ENCODE results near the gene SPDYC. TPM values are rescaled to one million over a fixed set of nuclear protein-coding genes. Genes with fewer than 3 reads are reported as not detected.

SPDYC gene
- total and polyA plus RNA-seq, 9 of the 15 experiments (the other 6 are each of a cell fraction or from before 2014, with no cell fraction given) = 4.4 to 18.8 (median 9.2) TPM

DNA sequence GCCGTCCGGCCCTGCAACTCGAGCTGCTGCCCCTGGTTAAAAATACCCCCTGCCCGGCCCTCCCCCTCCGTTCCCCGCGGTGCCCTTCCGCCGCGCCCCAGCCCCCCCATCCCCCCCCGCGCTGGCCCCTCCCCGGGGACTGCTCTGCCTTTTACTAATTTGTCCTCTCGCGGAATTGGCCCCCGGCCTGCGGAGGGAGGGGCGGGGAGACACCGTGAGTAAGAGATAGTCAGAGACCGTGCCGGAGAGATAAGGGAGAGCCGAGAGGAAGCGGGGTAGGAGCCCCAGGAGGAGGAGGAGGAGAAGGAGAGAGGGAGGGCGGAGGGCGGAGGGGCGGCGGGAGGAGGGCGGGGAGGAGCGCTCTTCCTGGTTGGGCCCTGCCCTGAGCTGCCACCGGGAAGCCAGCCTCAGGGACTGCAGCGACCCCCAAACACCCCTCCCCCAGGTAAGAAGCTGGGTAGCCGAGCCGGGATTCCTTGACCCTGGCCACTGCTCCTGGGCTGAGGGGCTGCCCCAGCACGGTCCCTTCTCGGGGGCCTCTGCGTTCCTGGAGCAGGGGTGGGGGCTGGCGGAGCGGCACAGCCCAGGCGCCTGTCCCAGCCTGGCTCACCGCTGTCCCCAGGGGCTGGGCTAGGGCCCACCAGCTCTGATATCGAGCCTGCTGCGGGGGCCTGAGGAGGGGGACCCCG is 11.7 kb downstream of the SPDYC start, which contains the start of gene CAPN1 (continued):
- TF ChIP-seq, protein P1, sequence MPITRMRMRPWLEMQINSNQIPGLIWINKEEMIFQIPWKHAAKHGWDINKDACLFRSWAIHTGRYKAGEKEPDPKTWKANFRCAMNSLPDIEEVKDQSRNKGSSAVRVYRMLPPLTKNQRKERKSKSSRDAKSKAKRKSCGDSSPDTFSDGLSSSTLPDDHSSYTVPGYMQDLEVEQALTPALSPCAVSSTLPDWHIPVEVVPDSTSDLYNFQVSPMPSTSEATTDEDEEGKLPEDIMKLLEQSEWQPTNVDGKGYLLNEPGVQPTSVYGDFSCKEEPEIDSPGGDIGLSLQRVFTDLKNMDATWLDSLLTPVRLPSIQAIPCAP (CRISPR knock-in tag; IDR thresholded peaks at IDR 0.05; ENCODE audit: borderline replicate concordance) = no peak
- TF ChIP-seq TBP (optimal IDR thresholded peaks at IDR 0.05; ENCODE audit: low read depth, low read length) = peak; percentile 17
- TF ChIP-seq POLR2B (IDR thresholded peaks at IDR 0.05; ENCODE audit: low read depth, partially characterized antibody) = no peak
- TF ChIP-seq SMARCB1 (IDR thresholded peaks at IDR 0.05; ENCODE audit: insufficient read length, low read depth) = no peak
- TF ChIP-seq EP400 (IDR thresholded peaks at IDR 0.05) = peak; percentile 25; the same call in 1 of the 2 replicates
- TF ChIP-seq KLF1 (tag; IDR thresholded peaks at IDR 0.05) = no peak
- no peak for TF ChIP-seq RBM15 (IDR thresholded peaks at IDR 0.05; ENCODE audit: insufficient read depth, low read length)
- no peak for TF ChIP-seq MXI1 (IDR thresholded peaks at IDR 0.05; ENCODE audit: low read depth, low read length)
- TF ChIP-seq SRSF1 (IDR thresholded peaks at IDR 0.05; ENCODE audit: low read depth, low read length) = no peak
- peak; percentile 92 for TF ChIP-seq FOSL1 (tag; conservative IDR thresholded peaks at IDR 0.05)
- TF ChIP-seq, protein P2, sequence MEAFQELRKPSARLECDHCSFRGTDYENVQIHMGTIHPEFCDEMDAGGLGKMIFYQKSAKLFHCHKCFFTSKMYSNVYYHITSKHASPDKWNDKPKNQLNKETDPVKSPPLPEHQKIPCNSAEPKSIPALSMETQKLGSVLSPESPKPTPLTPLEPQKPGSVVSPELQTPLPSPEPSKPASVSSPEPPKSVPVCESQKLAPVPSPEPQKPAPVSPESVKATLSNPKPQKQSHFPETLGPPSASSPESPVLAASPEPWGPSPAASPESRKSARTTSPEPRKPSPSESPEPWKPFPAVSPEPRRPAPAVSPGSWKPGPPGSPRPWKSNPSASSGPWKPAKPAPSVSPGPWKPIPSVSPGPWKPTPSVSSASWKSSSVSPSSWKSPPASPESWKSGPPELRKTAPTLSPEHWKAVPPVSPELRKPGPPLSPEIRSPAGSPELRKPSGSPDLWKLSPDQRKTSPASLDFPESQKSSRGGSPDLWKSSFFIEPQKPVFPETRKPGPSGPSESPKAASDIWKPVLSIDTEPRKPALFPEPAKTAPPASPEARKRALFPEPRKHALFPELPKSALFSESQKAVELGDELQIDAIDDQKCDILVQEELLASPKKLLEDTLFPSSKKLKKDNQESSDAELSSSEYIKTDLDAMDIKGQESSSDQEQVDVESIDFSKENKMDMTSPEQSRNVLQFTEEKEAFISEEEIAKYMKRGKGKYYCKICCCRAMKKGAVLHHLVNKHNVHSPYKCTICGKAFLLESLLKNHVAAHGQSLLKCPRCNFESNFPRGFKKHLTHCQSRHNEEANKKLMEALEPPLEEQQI (IDR thresholded peaks at IDR 0.05) = no peak
- no peak for TF ChIP-seq MEF2A (IDR thresholded peaks at IDR 0.05; ENCODE audit: control insufficient read depth, low read depth, low read length)
- no peak for TF ChIP-seq MYBL2 (IDR thresholded peaks at IDR 0.05; ENCODE audit: low read depth)
- TF ChIP-seq MYBL2 (CRISPR knock-in tag; IDR thresholded peaks at IDR 0.05; ENCODE audit: borderline replicate concordance) = no peak
- TF ChIP-seq ZBTB49 (CRISPR knock-in tag; IDR thresholded peaks at IDR 0.05; ENCODE audit: borderline replicate concordance) = no peak
- no peak for TF ChIP-seq ZNF830 (CRISPR knock-in tag; IDR thresholded peaks at IDR 0.05)
- TF ChIP-seq, protein P3, sequence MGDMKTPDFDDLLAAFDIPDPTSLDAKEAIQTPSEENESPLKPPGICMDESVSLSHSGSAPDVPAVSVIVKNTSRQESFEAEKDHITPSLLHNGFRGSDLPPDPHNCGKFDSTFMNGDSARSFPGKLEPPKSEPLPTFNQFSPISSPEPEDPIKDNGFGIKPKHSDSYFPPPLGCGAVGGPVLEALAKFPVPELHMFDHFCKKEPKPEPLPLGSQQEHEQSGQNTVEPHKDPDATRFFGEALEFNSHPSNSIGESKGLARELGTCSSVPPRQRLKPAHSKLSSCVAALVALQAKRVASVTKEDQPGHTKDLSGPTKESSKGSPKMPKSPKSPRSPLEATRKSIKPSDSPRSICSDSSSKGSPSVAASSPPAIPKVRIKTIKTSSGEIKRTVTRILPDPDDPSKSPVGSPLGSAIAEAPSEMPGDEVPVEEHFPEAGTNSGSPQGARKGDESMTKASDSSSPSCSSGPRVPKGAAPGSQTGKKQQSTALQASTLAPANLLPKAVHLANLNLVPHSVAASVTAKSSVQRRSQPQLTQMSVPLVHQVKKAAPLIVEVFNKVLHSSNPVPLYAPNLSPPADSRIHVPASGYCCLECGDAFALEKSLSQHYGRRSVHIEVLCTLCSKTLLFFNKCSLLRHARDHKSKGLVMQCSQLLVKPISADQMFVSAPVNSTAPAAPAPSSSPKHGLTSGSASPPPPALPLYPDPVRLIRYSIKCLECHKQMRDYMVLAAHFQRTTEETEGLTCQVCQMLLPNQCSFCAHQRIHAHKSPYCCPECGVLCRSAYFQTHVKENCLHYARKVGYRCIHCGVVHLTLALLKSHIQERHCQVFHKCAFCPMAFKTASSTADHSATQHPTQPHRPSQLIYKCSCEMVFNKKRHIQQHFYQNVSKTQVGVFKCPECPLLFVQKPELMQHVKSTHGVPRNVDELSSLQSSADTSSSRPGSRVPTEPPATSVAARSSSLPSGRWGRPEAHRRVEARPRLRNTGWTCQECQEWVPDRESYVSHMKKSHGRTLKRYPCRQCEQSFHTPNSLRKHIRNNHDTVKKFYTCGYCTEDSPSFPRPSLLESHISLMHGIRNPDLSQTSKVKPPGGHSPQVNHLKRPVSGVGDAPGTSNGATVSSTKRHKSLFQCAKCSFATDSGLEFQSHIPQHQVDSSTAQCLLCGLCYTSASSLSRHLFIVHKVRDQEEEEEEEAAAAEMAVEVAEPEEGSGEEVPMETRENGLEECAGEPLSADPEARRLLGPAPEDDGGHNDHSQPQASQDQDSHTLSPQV (IDR thresholded peaks at IDR 0.05) = no peak
- TF ChIP-seq RFX1 (IDR thresholded peaks at IDR 0.05) = no peak
- no peak for TF ChIP-seq SMAD2 (IDR thresholded peaks at IDR 0.05; ENCODE audit: low read depth, low read length)
